Activated naive CD4-positive, alpha-beta T cell treated with anti-CD3 and anti-CD28 coated beads for 36 hours (primary cell): ENCODE data around the gene PCP2. TPM values are rescaled to one million over a fixed set of nuclear protein-coding genes. Genes with fewer than 3 reads are reported as not detected.

Experiments
- CTCF ChIA-PET: fragments of 350-600 bp; sonication (Branson Sonifier 250); formaldehyde crosslinking; loops from one replicate; lab custom pipeline; 2021; ENCODE audit warnings: antibody characterized with exemption; lab: Charles Lee
- DNase-seq: peaks from one replicate; pipeline ENCODE4 v3.0.0-alpha.2; 2020
- H3K27ac Mint-ChIP-seq: one replicate; pipeline ENCODE4 v1.8.0; 2021; ENCODE audit warnings: mild to moderate bottlenecking, mixed read lengths
- H3K27me3 Mint-ChIP-seq: one replicate; pipeline ENCODE4 v1.8.0; 2021; ENCODE audit warnings: low read depth, mixed read lengths
- H3K36me3 Mint-ChIP-seq: one replicate; pipeline ENCODE4 v1.8.0; 2021; ENCODE audit warnings: low read depth, mixed read lengths
- H3K4me1 Mint-ChIP-seq: one replicate; pipeline ENCODE4 v1.8.0; 2021; ENCODE audit warnings: low read depth, mixed read lengths
- H3K4me3 Mint-ChIP-seq: one replicate; pipeline ENCODE4 v1.8.0; 2021; ENCODE audit warnings: mild to moderate bottlenecking, moderate library complexity, mixed read lengths
- H3K9me3 Mint-ChIP-seq: one replicate; pipeline ENCODE4 v1.8.0; 2021; ENCODE audit warnings: mixed read lengths
- intact Hi-C: fragments of 100-400 bp; cut with micrococcal nuclease; formaldehyde crosslinking; loops from one replicate; pipeline ENCODE4 v1.15.1; 2023
- total RNA-seq, 2 experiments: library from RNA; stranded (reverse); gene quantifications; one replicate each; pipeline ENCODE4 v1.2.3, GENCODE V29; 2021

Gene PCP2
- total RNA-seq, 2 experiments from 2014 or later, result 0.64 TPM; not detected in 1

GRCh38 chr19:7636317-7636690 is 2.8 kb upstream of the PCP2 start:
- DNase-seq, result no peak
- Mint-ChIP-seq H3K27ac (no peak overlapping the region), H3K36me3 (peaks cover 12% of the 10 kb centered on the region)

DNA sequence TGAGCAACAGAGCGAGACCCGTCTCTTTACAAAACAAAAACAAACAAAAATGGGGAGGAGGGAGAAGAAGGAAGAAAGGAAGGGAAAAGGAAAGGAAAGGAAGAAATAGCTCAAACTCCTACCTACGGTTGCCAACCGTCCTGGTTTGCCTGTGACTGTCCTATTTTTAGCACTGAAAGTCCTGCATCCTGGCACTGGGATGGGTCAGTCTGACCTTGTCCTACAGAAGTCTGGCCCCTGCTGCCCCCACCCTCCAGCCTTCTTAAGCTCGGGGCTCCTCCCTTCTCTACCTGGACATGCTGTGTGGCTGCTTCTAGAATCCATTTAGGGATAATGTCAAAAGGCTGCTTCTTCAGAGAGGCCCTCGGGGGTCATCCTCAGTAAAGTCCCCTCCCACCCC is 2.2 kb upstream of the PCP2 start:
- CTCF ChIA-PET, result interaction anchor here (0.7 to 1.5 kb wide), 5 partner anchors 17 to 467 kb away, joined by 3 to 5 read pairs (median 4); partner anchors contain the start of gene TRAPPC5
- Mint-ChIP-seq H3K9me3 (peaks cover 6% of the 10 kb centered on the region), H3K27me3 (no peaks in the 10 kb centered on the region), H3K4me1 (peaks cover 36% of the 10 kb centered on the region), H3K36me3 (peaks cover 12% of the 10 kb centered on the region), H3K27ac (no peak overlapping the region), H3K4me3 (no peak overlapping the region)
- intact Hi-C loops, result no loop called here
- no peak for DNase-seq

More at GRCh38 chr19:7636317-7636690, 2.8 kb upstream of the PCP2 start:
- Mint-ChIP-seq H3K27me3 (no peaks in the 10 kb centered on the region), H3K4me3 (peak overlapping the region; percentile 80), H3K4me1 (peaks cover 32% of the 10 kb centered on the region), H3K9me3 (peaks cover 6% of the 10 kb centered on the region)
- CTCF ChIA-PET, result interaction anchor here (1.1 to 1.5 kb wide), 3 partner anchors 16 to 164 kb away, joined by 3 to 5 read pairs (median 4); partner anchors contain the start of gene TRAPPC5
- intact Hi-C loops, result no loop called here

GRCh38 chr19:7632340-7633203 is 947 bp downstream of the PCP2 start:
- CTCF ChIA-PET, result interaction anchor here (0.9 kb wide), 1 partner anchor 28 kb away, joined by 3 read pairs; no protein-coding TSS in a partner anchor
- no peak for DNase-seq
- Mint-ChIP-seq H3K27ac (no peak overlapping the region), H3K4me3 (no peak overlapping the region), H3K36me3 (peaks cover 8% of the 10 kb centered on the region), H3K9me3 (no peaks in the 10 kb centered on the region), H3K4me1 (peaks cover 44% of the 10 kb centered on the region), H3K27me3 (no peaks in the 10 kb centered on the region)
- intact Hi-C loops, result no loop called here

- no peak for DNase-seq
- peaks cover 48% of the 10 kb centered on the region for H3K4me1 Mint-ChIP-seq
- no peaks in the 10 kb centered on the region for H3K27me3 Mint-ChIP-seq
- H3K36me3 Mint-ChIP-seq, result peaks cover 12% of the 10 kb centered on the region
- no peak overlapping the region for H3K27ac Mint-ChIP-seq
- no peak overlapping the region for H3K4me3 Mint-ChIP-seq
- CTCF ChIA-PET, result no interaction called here
- H3K9me3 Mint-ChIP-seq, result no peaks in the 10 kb centered on the region
- intact Hi-C loops, result no loop called here
Measured at GRCh38 chr19:7631577-7631976, 1.9 kb downstream of the PCP2 start.

GRCh38 chr19:7629347-7630054 is 4.0 kb downstream of the PCP2 start, which contains the start of the genes PET100 and XAB2:
Gene PET100, plus strand, starts transcription at chr19:7629793. Its CDS starts 41 bp downstream, at chr19:7629834.
Gene XAB2, minus strand, starts transcription at chr19:7629545. Its CDS starts 18 bp downstream, at chr19:7629527.
- H3K4me3 Mint-ChIP-seq, result peak within 1 kb of the TSS; percentile 98
- CTCF ChIA-PET, result interaction anchor here (0.6 to 2.3 kb wide), 9 partner anchors 23 to 315 kb away, joined by 3 to 11 read pairs (median 4); partner anchors contain the start of gene TRAPPC5
- no peaks in the 10 kb centered on the region for H3K9me3 Mint-ChIP-seq
- H3K36me3 Mint-ChIP-seq, result peaks cover 12% of the 10 kb centered on the region
- H3K27ac Mint-ChIP-seq, result peak within 1 kb of the TSS; percentile 97
- no peaks in the 10 kb centered on the region for H3K27me3 Mint-ChIP-seq
- intact Hi-C loops, result loop anchor here (1.0 to 2.0 kb wide), 5 partner anchors 8 to 107 kb away; partner anchors contain the start of genes MCOLN1, PNPLA6, STXBP2 and TRAPPC5
- peaks cover 42% of the 10 kb centered on the region for H3K4me1 Mint-ChIP-seq
- DNase-seq, result peak; percentile 97

GRCh38 chr19:7628589-7629311 is 4.8 kb downstream of the PCP2 start:
- Mint-ChIP-seq H3K36me3 (peaks cover 14% of the 10 kb centered on the region), H3K4me3 (peak overlapping the region; percentile 98), H3K27ac (peak overlapping the region; percentile 97), H3K9me3 (no peaks in the 10 kb centered on the region), H3K4me1 (peaks cover 40% of the 10 kb centered on the region), H3K27me3 (no peaks in the 10 kb centered on the region)
- intact Hi-C loops, result loop anchor here (1.0 to 2.0 kb wide), 5 partner anchors 9 to 106 kb away; partner anchors contain the start of genes MCOLN1, PNPLA6, STXBP2 and TRAPPC5
- CTCF ChIA-PET, result interaction anchor here (1.2 to 2.3 kb wide), 4 partner anchors 52 to 316 kb away, joined by 3 to 11 read pairs (median 6); partner anchors contain the start of gene TRAPPC5
- DNase-seq, result no peak

GRCh38 chr19:7627166-7627565 is 6.4 kb downstream of the PCP2 start:
- peak overlapping the region; percentile 38 for H3K4me3 Mint-ChIP-seq
- CTCF ChIA-PET, result interaction anchor here (1.5 kb wide), 1 partner anchor 59 kb away, joined by 6 read pairs; no protein-coding TSS in a partner anchor
- DNase-seq, result no peak
- peaks cover 18% of the 10 kb centered on the region for H3K36me3 Mint-ChIP-seq
- no peaks in the 10 kb centered on the region for H3K27me3 Mint-ChIP-seq
- intact Hi-C loops, result no loop called here
- H3K4me1 Mint-ChIP-seq, result peaks cover 40% of the 10 kb centered on the region
- no peaks in the 10 kb centered on the region for H3K9me3 Mint-ChIP-seq
- H3K27ac Mint-ChIP-seq, result no peak overlapping the region

- Mint-ChIP-seq H3K27me3 (no peaks in the 10 kb centered on the region), H3K27ac (no peak overlapping the region), H3K36me3 (peaks cover 24% of the 10 kb centered on the region), H3K4me1 (peaks cover 37% of the 10 kb centered on the region), H3K4me3 (no peak overlapping the region), H3K9me3 (no peaks in the 10 kb centered on the region)
- CTCF ChIA-PET, result interaction anchor here (1.5 kb wide), 1 partner anchor 58 kb away, joined by 6 read pairs; no protein-coding TSS in a partner anchor
- DNase-seq, result no peak
- intact Hi-C loops, result no loop called here
Measured at GRCh38 chr19:7625763-7626372, 7.7 kb downstream of the PCP2 start.

DNA sequence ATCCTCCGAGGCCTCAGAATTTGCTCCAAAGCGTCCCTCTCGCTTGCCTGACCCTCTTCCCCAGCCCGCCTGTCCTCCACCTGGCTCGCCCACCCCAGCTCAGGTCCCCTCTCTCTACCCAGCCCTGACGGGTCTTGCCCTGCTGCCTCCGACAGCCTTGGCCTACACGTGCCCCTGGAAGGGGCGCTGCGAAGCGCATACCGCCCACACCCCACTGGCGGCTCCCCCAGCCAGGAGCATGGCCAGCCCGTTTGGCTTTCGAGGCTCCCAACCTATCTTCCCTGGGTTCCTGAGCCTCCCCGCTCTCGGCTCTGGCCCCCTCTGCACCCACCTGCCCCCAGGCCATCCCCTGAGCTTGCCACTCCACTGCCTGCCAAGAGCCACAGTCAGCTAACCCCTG is 8.7 kb downstream of the PCP2 start:
- peaks cover 28% of the 10 kb centered on the region for H3K4me1 Mint-ChIP-seq
- H3K27me3 Mint-ChIP-seq, result no peaks in the 10 kb centered on the region
- H3K4me3 Mint-ChIP-seq, result no peak overlapping the region
- CTCF ChIA-PET, result no interaction called here
- H3K27ac Mint-ChIP-seq, result no peak overlapping the region
- intact Hi-C loops, result no loop called here
- no peaks in the 10 kb centered on the region for H3K9me3 Mint-ChIP-seq
- DNase-seq, result no peak
- peaks cover 24% of the 10 kb centered on the region for H3K36me3 Mint-ChIP-seq

DNA sequence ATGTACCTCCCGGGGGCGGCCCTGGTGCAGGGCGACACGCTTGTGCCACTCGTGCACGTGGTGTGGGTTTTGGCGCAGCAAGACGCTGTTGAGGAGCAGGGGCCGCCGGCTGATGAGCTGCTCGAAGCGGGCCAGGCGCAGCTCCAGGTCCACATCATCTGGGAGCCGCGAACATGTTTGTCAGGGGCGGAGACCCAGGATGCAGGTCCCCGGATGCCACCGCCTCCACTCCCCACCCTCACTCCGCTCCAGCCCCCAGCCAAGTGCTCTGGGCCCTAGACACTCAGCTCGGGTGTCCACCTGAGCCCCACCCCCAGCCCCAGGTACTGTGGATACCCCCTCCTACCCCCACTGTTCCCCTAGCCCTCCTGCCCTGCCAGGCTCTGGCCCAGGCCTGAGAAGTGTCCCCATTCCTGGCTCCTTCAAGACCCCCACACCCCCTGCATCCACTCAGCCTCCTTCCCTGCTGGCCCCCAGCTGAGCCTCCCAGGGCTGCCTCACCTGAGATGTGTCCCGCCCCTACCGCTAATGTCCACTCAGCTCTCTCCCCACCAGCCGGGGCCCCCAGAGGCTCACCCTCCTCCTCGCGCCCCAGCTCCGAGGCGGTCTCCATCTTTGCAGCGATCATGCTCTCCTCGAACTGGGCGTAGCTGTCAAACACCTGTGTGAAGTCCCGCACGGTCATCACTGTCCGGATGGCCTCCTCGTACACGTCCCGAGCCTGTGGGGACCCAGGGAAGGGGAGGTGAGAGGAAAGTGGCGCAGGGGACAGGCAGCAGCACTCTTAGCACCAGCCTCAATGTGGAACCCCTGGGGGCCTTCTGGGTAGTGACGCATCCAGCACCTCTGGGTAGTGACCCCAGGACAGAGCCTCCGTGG is 9.6 kb downstream of the PCP2 start:
- no peaks in the 10 kb centered on the region for H3K9me3 Mint-ChIP-seq
- peaks cover 18% of the 10 kb centered on the region for H3K36me3 Mint-ChIP-seq
- H3K4me3 Mint-ChIP-seq, result no peak overlapping the region
- DNase-seq, result no peak
- H3K27ac Mint-ChIP-seq, result no peak overlapping the region
- CTCF ChIA-PET, result interaction anchor here (0.6 kb wide), 1 partner anchor 926 kb away, joined by 3 read pairs; no protein-coding TSS in a partner anchor
- H3K4me1 Mint-ChIP-seq, result peaks cover 21% of the 10 kb centered on the region
- H3K27me3 Mint-ChIP-seq, result no peaks in the 10 kb centered on the region
- intact Hi-C loops, result no loop called here
